GM10847 (cell line): ENCODE measurements around the gene MBTD1.

Experiments
- POLR2A ChIP-seq: IDR thresholded peaks from 2 replicates; pipeline ENCODE4 v1.6.1; 2011; ENCODE audit not compliant: insufficient read length; ENCODE audit errors: extremely low read depth

Gene MBTD1

DNA sequence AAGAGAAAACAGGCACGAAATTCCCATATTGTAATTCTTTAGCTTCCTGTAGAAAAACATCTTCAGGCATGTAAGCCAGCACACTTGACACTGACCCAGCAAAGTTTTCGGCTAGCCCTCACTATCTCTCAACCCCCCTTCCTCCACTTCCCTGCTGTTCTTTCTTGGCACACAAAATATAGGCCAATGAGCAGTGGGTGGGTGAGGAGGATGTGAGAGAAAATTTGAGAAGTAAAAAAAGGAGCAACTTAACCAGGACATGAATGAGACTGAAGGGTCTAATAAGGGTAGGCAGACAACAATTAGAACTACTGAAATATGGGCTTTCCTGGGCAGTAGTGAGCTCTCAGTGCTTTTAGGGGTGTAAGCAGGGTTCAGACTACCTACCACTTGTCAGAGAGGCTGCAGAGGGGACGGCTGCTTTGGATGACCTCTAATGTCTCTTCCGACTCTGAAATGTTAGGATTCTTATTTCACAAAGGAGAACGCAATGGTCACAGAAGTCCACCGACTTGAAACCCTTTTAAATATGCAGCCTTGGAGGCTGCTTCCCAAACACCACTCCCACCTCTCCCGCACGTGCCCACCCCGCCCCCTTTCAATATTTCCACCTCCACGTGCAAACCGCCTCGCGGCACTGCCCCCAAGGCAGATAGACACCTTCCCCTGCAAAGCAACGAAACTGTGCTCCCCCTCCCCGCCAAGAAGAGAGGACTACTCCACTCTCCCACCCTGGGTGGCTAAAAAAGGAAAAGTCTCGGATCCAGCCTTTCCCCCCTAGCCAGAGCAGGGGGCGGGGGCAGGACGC is 889 bp downstream of the MBTD1 start:
- no peak for TF ChIP-seq POLR2A

DNA sequence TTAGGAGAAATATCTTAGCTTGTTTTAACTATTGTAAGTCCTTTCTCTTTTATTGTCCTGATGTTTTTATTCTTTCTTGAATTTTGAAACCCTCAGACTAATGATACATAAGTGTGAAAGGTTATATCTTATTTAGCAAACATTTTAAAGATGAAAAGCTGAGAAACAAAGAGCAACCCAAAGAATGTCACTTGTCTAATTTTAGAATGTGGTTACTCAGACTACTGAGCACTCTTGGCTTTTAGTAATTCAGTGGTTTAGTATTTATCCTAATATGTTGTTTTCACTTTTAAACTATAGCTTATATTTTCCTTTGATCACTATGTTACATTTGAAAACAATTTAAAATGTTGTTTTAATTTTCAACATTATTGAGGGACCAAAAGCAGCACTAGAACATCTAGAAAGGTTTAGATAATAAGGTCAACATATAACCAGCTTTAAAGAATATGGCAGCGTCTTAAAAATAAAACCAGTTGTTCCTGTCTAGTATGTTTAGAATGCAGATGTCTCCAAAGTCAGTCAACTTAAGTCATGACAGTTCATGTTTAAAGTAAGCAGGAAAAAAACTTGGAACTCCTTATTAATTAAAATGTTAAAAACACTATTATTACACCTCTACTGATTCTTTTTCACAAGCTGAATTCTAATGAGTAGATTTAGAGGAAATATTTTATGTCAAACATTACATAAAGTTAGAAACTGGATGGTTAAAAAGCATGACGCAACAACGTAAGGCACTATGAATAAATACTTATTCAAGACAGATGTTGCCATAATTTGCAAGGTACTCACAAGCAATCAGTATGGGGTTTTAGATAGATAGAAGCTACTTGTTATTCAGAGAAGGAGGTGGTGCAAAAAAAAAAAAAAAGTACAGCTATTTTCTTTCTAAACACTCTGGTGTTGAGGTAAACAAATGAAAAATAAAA is 2.4 kb downstream of the MBTD1 start:
- no peak for TF ChIP-seq POLR2A

DNA sequence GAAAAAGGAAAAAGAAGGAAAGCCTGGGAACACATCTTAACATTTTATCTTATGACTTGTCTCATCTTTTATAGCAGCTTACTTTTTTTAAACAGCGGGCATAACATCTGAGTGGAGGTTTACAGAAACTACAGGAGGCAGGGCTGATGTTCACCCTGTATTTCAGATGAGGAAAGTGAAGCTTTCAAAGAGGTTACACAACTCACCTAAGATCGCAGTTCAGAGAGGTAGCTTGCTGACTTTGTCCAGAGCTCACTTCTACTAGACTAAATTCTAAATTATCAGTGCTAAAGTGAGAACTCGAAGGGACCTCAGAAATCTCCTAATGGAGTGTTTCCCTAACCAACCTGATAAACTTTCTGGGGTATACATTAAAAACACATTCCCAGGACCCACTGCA is 3.7 kb downstream of the MBTD1 start:
- TF ChIP-seq POLR2A = no peak

DNA sequence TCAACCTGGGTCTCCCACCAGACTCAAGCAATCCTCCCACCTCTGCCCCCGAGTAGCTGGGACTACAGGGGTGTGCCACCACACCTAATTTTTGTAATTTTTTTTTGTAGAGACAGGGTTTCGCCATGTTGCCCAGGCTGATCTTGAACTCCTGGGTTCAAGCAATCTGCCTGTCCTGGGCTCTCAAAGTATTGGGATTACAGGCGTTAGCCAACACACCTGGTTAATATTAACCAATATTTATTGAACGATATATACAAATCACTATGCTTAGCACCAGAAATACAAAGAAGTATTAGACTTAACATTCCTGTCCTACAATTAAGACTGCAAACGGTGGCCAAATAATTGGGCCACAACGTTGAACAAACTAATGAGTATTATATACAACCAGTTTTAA is 4.2 kb downstream of the MBTD1 start:
- no peak for TF ChIP-seq POLR2A

DNA sequence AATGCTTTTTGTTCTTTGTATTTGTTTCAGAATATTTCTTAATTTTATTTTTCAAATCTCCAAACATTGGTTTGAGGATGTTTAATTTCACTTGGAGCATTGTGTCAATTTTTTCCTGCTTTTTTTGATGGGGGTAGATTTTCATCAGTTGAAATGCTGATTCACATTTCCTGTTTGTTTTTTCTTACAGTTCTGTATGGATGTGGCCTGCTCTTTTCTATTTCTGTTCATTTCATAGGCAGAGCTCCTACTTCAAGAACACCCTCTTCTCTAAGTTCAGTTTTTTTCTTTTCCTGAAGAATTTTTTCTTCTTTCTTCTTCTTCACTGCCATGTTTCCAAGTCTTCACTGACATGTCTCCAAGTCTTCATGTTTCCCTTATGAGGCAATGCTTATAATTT is 8.8 kb downstream of the MBTD1 start:
- no peak for TF ChIP-seq POLR2A

DNA sequence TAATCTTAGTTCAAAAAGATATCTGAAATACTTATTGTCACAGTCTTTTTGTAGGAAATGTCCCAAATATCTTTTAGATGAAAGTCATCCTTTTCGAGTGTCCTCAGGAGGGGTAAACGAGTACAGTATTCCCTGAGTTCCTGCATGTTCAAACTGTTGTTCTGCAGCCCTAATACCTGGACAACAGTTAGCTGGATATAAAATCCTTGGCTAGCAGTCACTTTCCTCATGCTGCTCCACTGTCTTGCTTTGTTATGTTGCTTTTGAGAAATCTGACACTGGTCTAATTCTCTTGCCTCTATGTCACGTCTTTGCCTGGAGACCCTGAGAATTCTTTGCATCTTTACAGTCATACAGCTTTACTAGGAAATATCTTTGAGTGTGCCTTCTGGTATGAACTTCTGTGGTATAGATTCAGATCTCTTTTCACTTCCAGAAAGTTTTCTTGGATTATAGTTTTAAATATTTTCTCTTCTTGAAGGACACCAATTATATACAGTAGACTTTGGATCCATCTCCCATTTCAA is 9.5 kb downstream of the MBTD1 start:
- no peak for TF ChIP-seq POLR2A

DNA sequence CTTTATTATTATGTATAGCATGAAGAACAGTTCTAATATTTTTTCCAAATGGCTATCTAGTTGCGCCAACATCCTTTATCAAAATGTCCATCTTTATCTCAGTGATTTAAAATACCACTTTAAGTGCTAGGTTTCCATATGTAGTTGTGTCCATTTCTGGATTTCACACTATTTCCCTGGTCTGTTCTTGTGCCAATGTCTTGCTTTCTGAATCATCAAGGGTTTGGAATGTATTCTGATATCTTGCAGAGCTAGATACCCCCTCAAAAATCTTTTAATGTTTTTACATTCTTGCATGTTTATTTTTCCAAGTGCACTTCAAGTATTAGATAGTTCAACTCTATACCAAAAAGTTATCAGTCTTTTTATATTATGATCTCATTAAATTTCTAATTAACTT is 14.3 kb downstream of the MBTD1 start:
- TF ChIP-seq POLR2A = no peak

DNA sequence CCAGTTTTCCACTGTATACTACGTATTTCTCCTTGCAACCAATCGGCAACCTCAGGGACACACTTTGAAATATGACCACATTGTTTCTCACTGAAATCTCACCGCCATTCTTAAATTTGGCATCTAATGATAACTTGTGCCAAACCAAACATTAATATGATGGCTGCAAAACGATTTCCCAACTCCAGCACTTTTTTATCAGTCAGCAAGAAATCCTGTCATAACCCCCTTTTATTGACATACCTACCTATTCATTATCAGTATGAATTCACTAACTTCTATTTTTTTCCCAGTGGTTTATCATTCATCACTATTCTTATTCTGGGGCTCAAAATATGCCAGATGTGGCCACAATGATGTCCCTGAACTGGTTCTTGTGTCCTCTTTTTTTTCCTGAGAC is 15.8 kb downstream of the MBTD1 start:
- no peak for TF ChIP-seq POLR2A

DNA sequence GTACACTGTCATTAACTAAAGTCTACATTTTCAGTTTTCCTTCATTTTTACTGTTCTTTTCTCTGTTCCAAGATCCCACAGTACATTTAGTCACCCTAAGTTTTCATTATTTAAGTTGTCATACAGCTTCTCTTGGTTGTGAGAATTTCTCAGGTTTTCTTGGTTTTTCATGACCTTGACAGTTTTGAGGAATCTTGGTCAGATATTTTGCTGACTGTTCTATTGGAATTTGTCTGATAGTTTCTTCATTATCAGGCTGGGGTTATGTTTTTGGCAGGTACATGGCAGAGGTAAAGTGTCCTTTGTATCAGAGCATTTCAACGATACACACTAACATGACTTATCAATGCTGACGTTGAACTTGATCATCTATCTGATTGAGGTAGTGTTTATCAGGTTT is 19.6 kb downstream of the MBTD1 start:
- TF ChIP-seq POLR2A = no peak

DNA sequence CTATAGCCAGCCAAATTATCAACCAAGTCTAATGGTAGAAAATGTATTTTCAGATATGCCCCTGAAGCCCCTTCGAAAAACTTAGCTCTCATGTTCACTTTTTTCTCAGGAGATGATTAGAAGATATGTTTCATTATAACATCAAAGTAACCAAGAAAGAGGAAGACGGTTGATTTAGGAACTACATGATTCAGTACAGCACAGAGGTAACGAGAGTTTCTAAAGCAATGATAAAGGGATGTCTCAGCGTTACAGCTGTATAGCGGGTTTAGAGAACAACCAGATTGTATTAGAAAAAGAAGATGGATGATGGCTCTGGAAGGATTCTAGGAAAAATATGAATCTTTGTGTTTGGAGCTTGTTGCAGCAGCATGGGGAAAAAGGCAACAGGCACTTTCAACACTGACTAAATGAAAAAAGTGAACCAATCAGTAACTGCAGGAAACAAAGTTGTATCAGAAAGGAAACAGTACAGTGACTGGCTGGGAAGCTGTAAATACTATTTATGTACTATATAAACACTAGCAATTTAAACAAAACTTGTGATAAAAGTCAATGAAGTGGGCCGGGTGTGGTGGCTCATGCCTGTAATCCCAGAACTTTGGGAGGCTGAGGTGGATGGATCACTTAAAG is 21.5 kb downstream of the MBTD1 start:
- no peak for TF ChIP-seq POLR2A

DNA sequence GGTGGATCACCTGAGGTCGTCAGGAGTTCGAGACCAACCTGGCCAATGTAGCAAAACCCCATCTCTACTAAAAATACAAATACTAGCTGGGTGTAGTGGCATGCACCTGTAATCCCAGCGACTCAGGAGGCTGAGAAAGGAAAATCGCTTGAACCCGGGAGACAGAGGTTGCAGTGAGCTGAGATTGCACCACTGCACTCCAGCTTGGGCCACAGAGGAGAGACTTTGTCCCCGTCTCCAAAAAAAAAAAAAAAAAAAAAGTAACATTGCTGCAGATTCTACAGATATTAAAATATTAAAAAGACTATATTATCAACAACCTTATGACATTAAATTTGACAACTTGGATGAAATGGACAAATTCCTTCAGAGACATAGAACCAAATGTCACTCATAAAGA is 25.7 kb downstream of the MBTD1 start:
- TF ChIP-seq POLR2A = no peak

DNA sequence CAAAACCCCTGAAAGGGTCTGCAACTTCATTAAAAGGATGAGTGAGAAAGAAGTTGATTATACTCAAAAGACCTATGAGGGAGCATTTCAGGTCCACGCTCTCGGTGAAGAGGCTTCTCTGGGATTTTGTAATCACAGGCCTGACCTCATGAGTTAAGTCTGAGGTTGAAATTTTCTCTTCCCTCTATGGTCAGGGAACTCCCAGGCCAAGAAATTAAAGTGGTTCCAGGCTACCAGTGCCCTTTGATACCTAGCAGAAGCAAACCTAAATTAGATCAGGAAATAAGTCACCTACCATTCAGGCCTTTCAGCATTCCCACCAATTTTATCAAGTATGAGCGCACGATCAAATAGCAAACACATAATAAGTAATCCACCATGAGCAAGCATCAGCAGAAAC is 27.9 kb downstream of the MBTD1 start:
- TF ChIP-seq POLR2A = no peak

DNA sequence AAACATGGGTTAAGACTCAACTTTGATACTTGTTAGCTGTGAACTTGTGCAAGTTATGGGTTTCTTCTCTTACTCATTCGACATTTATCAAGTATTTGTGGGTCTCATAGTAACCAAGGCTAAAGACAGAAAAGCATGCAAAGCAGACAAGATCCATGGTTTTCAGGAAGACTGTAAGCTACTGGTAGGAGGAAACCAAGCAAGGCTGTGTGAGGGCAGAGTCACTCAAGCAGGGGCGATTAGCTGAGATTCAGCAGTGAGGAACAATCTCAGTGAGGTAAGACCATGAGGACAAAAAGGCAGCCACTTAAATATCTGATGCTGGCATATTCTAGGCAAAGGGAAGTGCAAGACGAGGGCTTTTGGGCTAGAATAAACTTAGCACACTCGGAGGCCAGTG is 29.5 kb downstream of the MBTD1 start:
- TF ChIP-seq POLR2A = no peak

DNA sequence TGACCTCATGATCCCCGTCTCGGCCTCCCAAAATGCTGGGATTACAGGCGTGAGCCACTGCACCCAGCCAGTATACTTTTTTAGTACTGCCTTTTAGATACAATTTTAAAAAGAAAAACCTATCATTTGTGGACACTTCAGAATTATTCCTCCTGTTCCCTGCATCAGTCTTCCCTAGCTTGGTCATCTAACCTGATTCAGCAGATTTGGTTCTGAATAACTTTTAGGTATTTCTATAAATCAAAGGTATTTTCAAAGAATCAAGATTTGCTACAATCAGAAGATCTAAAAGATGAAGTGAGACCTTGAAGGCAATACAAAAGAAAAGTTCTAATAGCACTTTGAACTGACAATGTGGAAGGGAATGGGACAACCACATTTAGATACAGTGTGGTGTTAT is 30.0 kb downstream of the MBTD1 start:
- TF ChIP-seq POLR2A = no peak

DNA sequence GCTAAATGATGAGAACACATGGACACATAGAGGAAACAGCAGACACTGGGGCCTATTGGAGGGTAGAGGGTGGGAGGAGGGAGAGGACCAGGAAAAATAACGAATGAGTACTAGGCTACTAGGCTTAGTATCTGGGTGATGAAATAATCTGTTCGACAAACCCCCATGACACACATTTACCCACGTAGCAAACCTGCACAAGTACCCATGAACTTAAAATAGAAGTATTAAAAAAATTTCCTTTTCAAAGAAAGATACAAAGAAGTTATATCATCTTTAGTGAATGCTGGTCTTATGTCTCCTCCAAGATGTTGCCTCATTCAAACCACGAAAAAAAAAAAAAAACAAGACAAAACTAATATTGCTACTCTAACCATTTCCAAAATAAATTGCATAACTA is 31.7 kb downstream of the MBTD1 start:
- TF ChIP-seq POLR2A = no peak
